Prostate gland (tissue), 2 donors: ENCODE data around the gene USP37. TPM values are rescaled to one million over a fixed set of nuclear protein-coding genes. Genes with fewer than 3 reads are reported as not detected.

Experiments used
- DNase-seq: peaks from one replicate; pipeline ENCODE4 v3.0.0-alpha.2; 2019; ENCODE audit warnings: low spot score
- H3K27ac ChIP-seq, 2 donors: fragments of 200-600 bp; sonication (generic); 2 replicates each; pipeline ENCODE4 v1.5.1; 2017 to 2019
- H3K27me3 ChIP-seq: fragments of 200-600 bp; sonication (generic); replicated peaks from 2 replicates; pipeline ENCODE4 v1.5.1; 2019; ENCODE audit not compliant: insufficient read depth
- H3K36me3 ChIP-seq, 2 donors: fragments of 200-600 bp; sonication (generic); 1 replicate in 1 of 2; 2 replicates in 1 of 2; pipeline versions ENCODE4 v1.5.1 to v1.8.1; 2017 to 2019
- H3K4me1 ChIP-seq: fragments of 200-600 bp; sonication (generic); replicated peaks from 2 replicates; pipeline ENCODE4 v1.5.1; 2019
- H3K4me3 ChIP-seq, 2 donors: fragments of 200-600 bp; sonication (generic); 2 replicates each; pipeline ENCODE4 v1.5.1; 2017 to 2019
- H3K9me3 ChIP-seq: fragments of 200-600 bp; sonication (generic); 2 replicates; pipeline ENCODE4 v1.5.1; 2017
- POLR2A ChIP-seq: fragments of 450-650 bp; IDR thresholded peaks from one replicate; pipeline ENCODE4 v1.6.1; 2016; ENCODE audit warnings: antibody characterized with exemption, mild to moderate bottlenecking
- POLR2AphosphoS5 ChIP-seq: sonication (generic); formaldehyde crosslinking; IDR thresholded peaks from one replicate; pipeline ENCODE4 v1.6.1; 2017; ENCODE audit warnings: antibody characterized with exemption
- WGBS: methylation state at CpG from one replicate; pipeline ENCODE4 v1.1.5; 2018; 5-methylcytosine and 5-hydroxymethylcytosine counted together
- intact Hi-C: fragments of 100-400 bp; cut with DNase I; formaldehyde crosslinking; loops from one replicate; pipeline ENCODE4 v1.14.2; 2022
- total RNA-seq, 2 donors: library from RNA; depleted of rRNA; stranded (reverse); fragments of >200 nt; gene quantifications; one replicate each; pipeline ENCODE4 v1.1.0, GENCODE V29; 2016
- TF ChIP-seq, protein P1 (sequence below), 4 experiments: fragments of 200-600 bp in 2 of 4; fragments of 450-650 bp in 2 of 4; sonication (generic) in 2 of 4; IDR thresholded peaks; 1 replicate in 3 of 4; 2 replicates in 1 of 4; pipeline ENCODE4 v1.5.1; 2016 to 2019; ENCODE audit warnings: antibody characterized with exemption in 4 of 4, mild to moderate bottlenecking in 2 of 4, moderate library complexity in 2 of 4

Gene USP37, protein sequence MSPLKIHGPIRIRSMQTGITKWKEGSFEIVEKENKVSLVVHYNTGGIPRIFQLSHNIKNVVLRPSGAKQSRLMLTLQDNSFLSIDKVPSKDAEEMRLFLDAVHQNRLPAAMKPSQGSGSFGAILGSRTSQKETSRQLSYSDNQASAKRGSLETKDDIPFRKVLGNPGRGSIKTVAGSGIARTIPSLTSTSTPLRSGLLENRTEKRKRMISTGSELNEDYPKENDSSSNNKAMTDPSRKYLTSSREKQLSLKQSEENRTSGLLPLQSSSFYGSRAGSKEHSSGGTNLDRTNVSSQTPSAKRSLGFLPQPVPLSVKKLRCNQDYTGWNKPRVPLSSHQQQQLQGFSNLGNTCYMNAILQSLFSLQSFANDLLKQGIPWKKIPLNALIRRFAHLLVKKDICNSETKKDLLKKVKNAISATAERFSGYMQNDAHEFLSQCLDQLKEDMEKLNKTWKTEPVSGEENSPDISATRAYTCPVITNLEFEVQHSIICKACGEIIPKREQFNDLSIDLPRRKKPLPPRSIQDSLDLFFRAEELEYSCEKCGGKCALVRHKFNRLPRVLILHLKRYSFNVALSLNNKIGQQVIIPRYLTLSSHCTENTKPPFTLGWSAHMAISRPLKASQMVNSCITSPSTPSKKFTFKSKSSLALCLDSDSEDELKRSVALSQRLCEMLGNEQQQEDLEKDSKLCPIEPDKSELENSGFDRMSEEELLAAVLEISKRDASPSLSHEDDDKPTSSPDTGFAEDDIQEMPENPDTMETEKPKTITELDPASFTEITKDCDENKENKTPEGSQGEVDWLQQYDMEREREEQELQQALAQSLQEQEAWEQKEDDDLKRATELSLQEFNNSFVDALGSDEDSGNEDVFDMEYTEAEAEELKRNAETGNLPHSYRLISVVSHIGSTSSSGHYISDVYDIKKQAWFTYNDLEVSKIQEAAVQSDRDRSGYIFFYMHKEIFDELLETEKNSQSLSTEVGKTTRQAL
- 10 to 100 TPM; 12.3 to 31.9 TPM for total RNA-seq

DNA sequence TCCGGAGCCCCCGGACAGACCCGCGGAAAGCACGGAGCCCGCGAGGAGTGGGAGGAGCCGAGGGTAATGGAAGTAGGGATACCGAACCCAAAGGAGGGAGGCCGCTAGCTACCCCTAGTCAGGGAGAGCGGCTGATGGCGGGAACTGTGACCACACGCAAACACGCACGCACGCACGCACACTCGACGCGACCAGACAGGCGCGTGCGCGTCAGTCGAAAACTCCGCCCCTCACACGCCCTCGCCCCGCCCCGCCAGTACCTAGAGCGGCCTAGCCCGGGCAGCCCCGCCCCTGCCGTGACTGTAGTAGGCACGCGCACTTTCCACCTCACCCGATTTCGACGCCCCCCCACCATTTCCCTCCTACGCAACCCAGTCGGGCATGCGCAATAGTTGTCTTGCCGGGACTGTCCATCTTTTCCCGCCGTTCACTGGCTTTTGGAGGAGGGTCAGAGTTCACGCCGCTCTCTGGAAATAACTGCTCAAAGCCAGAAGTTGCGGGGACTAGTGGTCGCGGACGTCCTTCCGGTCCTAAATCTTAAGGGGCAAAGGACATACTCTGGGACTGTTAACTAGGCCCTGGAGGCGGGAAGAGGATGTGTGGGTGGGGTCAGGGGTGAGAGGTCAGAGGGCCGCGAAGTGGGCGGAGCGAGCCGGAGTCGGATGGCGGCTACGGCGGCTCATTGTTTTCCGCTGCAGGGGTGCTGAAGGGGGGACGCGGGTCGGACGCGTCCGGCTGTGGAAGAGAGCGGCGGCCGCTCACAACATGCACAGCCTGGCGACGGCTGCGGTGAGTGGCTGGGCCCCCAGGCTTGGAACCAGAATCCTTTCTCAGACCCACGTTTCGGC, at the start of gene USP37, which contains the start of gene CNOT9:
Gene USP37 (minus strand): TSS at position 162 of the 848 bp plus-strand sequence. CDS start 9,698 bp downstream, outside the sequence.
Gene CNOT9 (plus strand): TSS at position 650 of the 848 bp plus-strand sequence. CDS start 116 bp downstream, at position 766.
- intact Hi-C loops: loop anchor here (5.0 to 10.0 kb wide), 2 partner anchors 79 to 284 kb away; no protein-coding TSS in a partner anchor
- DNase-seq: peak; percentile 99
- Histone ChIP-seq H3K36me3 (no peaks in the 10 kb centered on the region), H3K4me1 (no peaks in the 10 kb centered on the region), H3K9me3 (no peaks in the 10 kb centered on the region), H3K27ac (peak within 1 kb of the TSS; percentile 92 to 93), H3K27me3 (no peaks in the 10 kb centered on the region), H3K4me3 (peak within 1 kb of the TSS; percentile 72 to 80)
- TF ChIP-seq POLR2AphosphoS5 (peak; percentile 92), POLR2A (peak; percentile 93)
- TF ChIP-seq, protein P1, sequence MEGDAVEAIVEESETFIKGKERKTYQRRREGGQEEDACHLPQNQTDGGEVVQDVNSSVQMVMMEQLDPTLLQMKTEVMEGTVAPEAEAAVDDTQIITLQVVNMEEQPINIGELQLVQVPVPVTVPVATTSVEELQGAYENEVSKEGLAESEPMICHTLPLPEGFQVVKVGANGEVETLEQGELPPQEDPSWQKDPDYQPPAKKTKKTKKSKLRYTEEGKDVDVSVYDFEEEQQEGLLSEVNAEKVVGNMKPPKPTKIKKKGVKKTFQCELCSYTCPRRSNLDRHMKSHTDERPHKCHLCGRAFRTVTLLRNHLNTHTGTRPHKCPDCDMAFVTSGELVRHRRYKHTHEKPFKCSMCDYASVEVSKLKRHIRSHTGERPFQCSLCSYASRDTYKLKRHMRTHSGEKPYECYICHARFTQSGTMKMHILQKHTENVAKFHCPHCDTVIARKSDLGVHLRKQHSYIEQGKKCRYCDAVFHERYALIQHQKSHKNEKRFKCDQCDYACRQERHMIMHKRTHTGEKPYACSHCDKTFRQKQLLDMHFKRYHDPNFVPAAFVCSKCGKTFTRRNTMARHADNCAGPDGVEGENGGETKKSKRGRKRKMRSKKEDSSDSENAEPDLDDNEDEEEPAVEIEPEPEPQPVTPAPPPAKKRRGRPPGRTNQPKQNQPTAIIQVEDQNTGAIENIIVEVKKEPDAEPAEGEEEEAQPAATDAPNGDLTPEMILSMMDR (IDR thresholded peaks at IDR 0.05): peak in 1 of 4 experiments; percentile 13
- WGBS: 1% methylated on average over 72 of the region's 77 CpGs

DNA sequence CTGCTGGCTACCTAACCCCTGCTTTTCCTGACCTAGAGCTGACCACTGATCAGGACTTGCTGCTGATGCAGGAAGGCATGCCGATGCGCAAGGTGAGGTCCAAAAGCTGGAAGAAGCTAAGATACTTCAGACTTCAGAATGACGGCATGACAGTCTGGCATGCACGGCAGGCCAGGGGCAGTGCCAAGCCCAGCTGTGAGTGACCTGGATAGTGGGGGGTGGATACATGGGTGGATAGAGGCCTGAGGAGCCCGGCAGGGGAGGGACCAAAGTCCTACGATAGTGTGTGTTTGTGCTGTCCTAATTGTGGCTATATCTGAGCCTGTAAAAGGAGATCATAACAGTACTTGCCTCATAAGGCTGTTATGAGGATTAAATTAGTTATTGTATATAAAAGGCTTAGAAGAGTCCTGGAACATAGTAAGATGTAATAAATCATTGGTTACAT, 47.7 kb upstream of the USP37 start:
- no peaks in the 10 kb centered on the region for H3K36me3 ChIP-seq
- H3K27ac ChIP-seq: peak overlapping the region in 1 of 2 donors; percentile 18
- 57% methylated on average over 6 of the region's 6 CpGs for WGBS
- no peak for DNase-seq
- H3K4me3 ChIP-seq: no peak overlapping the region
- intact Hi-C loops: no loop called here
- TF ChIP-seq, protein P1 (IDR thresholded peaks at IDR 0.05): no peak
- TF ChIP-seq POLR2AphosphoS5: peak; percentile 31
- no peaks in the 10 kb centered on the region for H3K27me3 ChIP-seq
- no peaks in the 10 kb centered on the region for H3K9me3 ChIP-seq
- H3K4me1 ChIP-seq: no peaks in the 10 kb centered on the region

- WGBS: 7% methylated on average over 8 of the region's 8 CpGs
- no peak within 1 kb of the TSS for H3K4me3 ChIP-seq
Observed at GRCh38 chr2:218607436-218608115, 39.4 kb upstream of the USP37 start, which contains the start of gene PLCD4. TSS of gene PLCD4 (plus strand) at chr2:218607899. CDS start at chr2:218615740, 7,841 bp downstream.

More at GRCh38 chr2:218607436-218608115, 39.4 kb upstream of the USP37 start, which contains the start of gene PLCD4:
- H3K4me1 ChIP-seq: no peaks in the 10 kb centered on the region
- TF ChIP-seq, protein P1 (IDR thresholded peaks at IDR 0.05): peak in 1 of 4 experiments; percentile 14
- no peak for TF ChIP-seq POLR2A
- H3K27me3 ChIP-seq: no peaks in the 10 kb centered on the region
- H3K36me3 ChIP-seq: no peaks in the 10 kb centered on the region
- intact Hi-C loops: loop anchor here (5.0 kb wide), 1 partner anchor 35 kb away; no protein-coding TSS in a partner anchor
- peak within 1 kb of the TSS in 1 of 2 donors; percentile 10 for H3K27ac ChIP-seq
- no peak for DNase-seq
- no peaks in the 10 kb centered on the region for H3K9me3 ChIP-seq
